BJ (cell line): ENCODE data around the gene KLF15. TPM values are rescaled to one million over a fixed set of nuclear protein-coding genes. Genes with fewer than 3 reads are reported as not detected.

ENCODE experiments used
- CTCF ChIA-PET: fragments of 350-600 bp; formaldehyde crosslinking; extraction: SDS; loops from one replicate; lab custom pipeline; 2021; ENCODE audit warnings: antibody characterized with exemption, inconsistent platforms; lab: Yijun Ruan, JAX
- POLR2A ChIA-PET: fragments of 300-600 bp; sonication (Branson Sonifier 250); formaldehyde crosslinking; extraction: SDS; loops from one replicate; lab custom pipeline; 2021; ENCODE audit warnings: antibody characterized with exemption; lab: Charles Lee
- DNase-seq: peaks from one replicate; pipeline ENCODE4 v3.0.0-alpha.2; 2011; ENCODE audit warnings: low read depth
- H3K27me3 ChIP-seq: 2 replicates; pipeline ENCODE4 v1.6.0; 2011; ENCODE audit warnings: low read length; ENCODE audit not compliant: control insufficient read depth, insufficient read depth
- H3K36me3 ChIP-seq: 2 replicates; pipeline ENCODE4 v1.5.1; 2011; ENCODE audit warnings: low read length; ENCODE audit not compliant: control insufficient read depth, insufficient read depth
- H3K4me3 ChIP-seq: 2 replicates; pipeline ENCODE4 v1.5.1; 2011; ENCODE audit warnings: low read depth, mild to moderate bottlenecking, control low read depth, low read length
- polyA plus RNA-seq: library from polyadenylated mRNA; depleted of rRNA; stranded (reverse); fragments of >200 nt; gene quantifications from 2 replicates; pipeline ENCODE4 v1.2.3, GENCODE V29; 2011
- TF ChIP-seq, protein P1 (sequence below): IDR thresholded peaks from 2 replicates; pipeline ENCODE4 v1.5.1; 2011; ENCODE audit warnings: low read depth, mild to moderate bottlenecking, control low read depth, inconsistent platforms, low read length, moderate library complexity; ENCODE audit not compliant: insufficient read depth

The KLF15 gene
- polyA plus RNA-seq, 1 experiment, result 0.44 TPM

DNA sequence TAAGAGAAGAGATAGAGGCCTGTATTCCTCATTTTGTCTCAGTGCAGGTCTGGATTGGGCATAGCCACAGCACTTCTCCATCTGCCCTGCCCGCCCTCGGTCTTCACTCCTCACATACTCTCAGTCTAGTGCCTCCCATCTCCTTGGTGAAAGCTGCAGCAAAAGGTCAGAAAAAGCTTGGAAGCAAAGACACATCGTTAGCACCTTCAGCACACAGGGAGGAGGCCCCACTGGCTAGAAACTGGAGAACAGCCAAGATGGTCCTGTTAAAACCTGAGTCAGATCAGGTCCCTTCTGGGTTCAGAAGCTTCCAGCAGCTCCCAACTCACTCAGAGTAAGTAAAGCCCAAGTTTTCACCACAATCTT lies 1.6 kb upstream of the KLF15 start:
- DNase-seq, result no peak

GRCh38 chr3:126358038-126358815 lies 1.0 kb upstream of the KLF15 start:
- H3K4me3 ChIP-seq, result peak overlapping the region; percentile 56; the same call in 1 of the 2 replicates
- POLR2A ChIA-PET, result no interaction called here
- H3K27me3 ChIP-seq, result peaks cover 28% of the 10 kb centered on the region
- TF ChIP-seq, protein P1, sequence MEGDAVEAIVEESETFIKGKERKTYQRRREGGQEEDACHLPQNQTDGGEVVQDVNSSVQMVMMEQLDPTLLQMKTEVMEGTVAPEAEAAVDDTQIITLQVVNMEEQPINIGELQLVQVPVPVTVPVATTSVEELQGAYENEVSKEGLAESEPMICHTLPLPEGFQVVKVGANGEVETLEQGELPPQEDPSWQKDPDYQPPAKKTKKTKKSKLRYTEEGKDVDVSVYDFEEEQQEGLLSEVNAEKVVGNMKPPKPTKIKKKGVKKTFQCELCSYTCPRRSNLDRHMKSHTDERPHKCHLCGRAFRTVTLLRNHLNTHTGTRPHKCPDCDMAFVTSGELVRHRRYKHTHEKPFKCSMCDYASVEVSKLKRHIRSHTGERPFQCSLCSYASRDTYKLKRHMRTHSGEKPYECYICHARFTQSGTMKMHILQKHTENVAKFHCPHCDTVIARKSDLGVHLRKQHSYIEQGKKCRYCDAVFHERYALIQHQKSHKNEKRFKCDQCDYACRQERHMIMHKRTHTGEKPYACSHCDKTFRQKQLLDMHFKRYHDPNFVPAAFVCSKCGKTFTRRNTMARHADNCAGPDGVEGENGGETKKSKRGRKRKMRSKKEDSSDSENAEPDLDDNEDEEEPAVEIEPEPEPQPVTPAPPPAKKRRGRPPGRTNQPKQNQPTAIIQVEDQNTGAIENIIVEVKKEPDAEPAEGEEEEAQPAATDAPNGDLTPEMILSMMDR, result no peak
- CTCF ChIA-PET, result interaction anchor here (0.7 to 1.1 kb wide), 3 partner anchors 90 to 98 kb away, joined by 3 to 4 read pairs (median 3); no protein-coding TSS in a partner anchor
- DNase-seq, result no peak
- no peaks in the 10 kb centered on the region for H3K36me3 ChIP-seq

More for the DNA sequence above, 1.6 kb upstream of the KLF15 start:
- ChIA-PET CTCF (no interaction called here), POLR2A (no interaction called here)
- H3K36me3 ChIP-seq, result no peaks in the 10 kb centered on the region
- TF ChIP-seq, protein P1, result no peak
- H3K27me3 ChIP-seq, result peaks cover 29% of the 10 kb centered on the region
- H3K4me3 ChIP-seq, result no peak overlapping the region

DNA sequence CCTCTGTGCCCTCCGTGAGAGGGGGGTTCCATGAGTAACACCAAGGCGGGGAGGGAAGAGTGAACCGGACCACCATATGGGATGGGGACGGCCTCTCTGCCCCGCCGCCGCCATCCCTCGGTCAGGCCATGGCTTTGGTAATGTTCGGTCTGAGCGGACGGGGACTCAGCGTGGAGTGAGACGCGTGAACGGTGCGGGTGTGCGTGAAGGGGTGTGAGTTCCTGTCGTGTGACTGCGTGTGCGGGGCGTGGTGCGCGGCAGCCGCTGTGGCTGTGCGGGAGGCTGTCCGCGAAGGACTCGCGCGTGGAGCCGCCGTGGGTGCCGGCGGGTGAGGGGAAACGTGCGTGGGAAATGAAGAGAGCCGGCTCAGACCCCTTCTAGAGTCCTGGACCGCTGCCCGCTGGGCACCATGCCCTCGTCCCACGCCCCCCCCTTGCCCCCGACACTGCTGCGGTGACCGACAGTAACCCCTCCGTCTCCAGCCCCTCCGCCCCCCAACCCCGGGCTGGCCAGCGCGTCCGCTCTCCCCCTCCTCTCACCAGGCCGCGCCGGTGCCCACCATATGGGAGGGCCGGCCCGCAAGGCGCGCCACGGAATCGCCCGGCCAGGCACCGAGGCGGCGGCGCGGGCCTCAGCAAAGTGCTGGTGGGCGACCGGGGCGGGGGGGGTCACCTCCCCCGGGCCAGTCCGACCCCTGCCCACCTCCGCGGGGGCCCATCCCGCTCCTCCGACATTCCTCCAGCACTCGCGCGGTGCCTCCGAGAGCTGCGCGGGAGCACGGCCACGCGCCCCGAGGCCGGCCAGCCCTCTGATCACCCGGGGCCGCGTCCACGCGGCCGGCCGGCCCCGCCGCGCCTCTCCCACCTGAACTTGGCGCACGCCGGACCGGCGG lies 589 bp downstream of the KLF15 start:
- ChIA-PET POLR2A (no interaction called here), CTCF (interaction anchor here (1.0 to 1.1 kb wide), 2 partner anchors 89 to 90 kb away, joined by 3 read pairs; no protein-coding TSS in a partner anchor)
- no peak for DNase-seq
- Histone ChIP-seq H3K27me3 (peaks cover 24% of the 10 kb centered on the region), H3K4me3 (peak overlapping the region; percentile 38), H3K36me3 (no peaks in the 10 kb centered on the region)
- TF ChIP-seq, protein P1, result no peak

GRCh38 chr3:126355777-126356372 lies 1.3 kb downstream of the KLF15 start:
- peaks cover 19% of the 10 kb centered on the region for H3K27me3 ChIP-seq
- H3K36me3 ChIP-seq, result no peaks in the 10 kb centered on the region
- ChIA-PET POLR2A (no interaction called here), CTCF (no interaction called here)
- H3K4me3 ChIP-seq, result peak overlapping the region; percentile 38
- no peak for DNase-seq
- TF ChIP-seq, protein P1, result no peak
